ENCODE measurements around the gene SSU72.
A peak's percentile ranks its signal among the peaks of the same experiment; 100 is the strongest.

SSU72 gene

DNA sequence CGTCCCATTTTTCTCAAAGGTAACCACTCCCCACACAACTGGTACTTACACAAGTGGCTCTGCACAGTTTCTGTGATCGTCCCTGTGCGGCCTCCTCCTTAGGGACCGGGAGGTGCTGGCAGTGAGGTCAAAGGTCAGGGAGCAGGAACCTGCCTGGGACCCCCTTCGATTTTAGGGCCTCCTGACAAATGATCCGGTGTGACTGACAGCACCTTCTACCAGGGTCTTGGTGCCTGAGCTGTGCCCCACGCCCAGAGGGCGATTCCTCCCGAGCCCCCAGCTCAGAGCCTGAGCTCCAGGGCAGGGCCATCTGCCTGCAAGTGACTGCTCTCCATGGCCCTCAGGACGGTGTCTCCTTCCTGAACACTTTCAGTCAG is 22.4 kb downstream of the SSU72 start:
- H3K4me3 ChIP-seq (ENCODE audit: low read depth, low read length): no peak overlapping the region
- TF ChIP-seq, protein P1, sequence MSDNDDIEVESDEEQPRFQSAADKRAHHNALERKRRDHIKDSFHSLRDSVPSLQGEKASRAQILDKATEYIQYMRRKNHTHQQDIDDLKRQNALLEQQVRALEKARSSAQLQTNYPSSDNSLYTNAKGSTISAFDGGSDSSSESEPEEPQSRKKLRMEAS (IDR thresholded peaks at IDR 0.05; ENCODE audit: low read depth, low read length): no peak
- TF ChIP-seq POLR2A (IDR thresholded peaks at IDR 0.05; ENCODE audit: extremely low read depth, insufficient read length) (no peak), MYC (IDR thresholded peaks at IDR 0.05; ENCODE audit: low read depth, low read length) (no peak)
- no peak for DNase-seq (ENCODE audit: low read depth)

DNA sequence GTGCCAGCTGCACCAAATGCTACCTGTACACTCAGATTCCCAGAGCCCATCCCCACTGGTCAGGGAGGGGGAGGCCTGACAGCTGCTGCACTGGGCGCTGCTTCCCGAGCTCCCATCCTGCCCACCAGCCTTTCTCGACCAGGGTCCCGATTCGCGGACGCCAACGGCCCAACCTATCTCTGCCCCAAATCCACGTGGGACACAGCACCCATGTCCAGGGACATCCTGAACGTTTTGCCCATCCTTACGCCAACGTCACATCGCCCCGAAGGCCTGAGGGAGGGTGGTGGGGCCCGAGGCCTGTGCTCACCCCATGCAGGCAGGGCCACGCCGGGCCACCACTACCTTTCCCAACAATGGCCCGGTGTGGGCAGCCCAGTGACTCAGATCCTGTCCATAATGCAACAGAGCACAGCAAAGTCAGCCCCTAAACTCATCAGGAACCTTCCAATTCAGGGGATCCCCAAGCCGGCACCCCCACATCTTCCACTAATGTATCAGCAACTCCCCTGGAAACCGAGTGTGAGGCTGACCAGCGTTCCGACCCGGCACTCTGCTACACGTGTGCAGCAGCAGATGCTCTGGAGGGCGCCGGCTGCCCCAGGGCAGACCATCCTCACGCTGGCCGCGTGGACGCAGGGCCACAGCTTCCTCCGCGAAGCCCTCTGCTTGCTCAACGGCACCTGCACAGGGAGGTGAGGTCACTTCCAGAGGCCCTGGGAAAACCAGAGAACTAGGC is 23.0 kb downstream of the SSU72 start:
- no peak overlapping the region for H3K4me3 ChIP-seq (ENCODE audit: low read depth, low read length)
- TF ChIP-seq, protein P1 (IDR thresholded peaks at IDR 0.05; ENCODE audit: low read depth, low read length): no peak
- TF ChIP-seq POLR2A (IDR thresholded peaks at IDR 0.05; ENCODE audit: extremely low read depth, insufficient read length) (no peak), MYC (IDR thresholded peaks at IDR 0.05; ENCODE audit: low read depth, low read length) (no peak)
- TF ChIP-seq, protein P2, sequence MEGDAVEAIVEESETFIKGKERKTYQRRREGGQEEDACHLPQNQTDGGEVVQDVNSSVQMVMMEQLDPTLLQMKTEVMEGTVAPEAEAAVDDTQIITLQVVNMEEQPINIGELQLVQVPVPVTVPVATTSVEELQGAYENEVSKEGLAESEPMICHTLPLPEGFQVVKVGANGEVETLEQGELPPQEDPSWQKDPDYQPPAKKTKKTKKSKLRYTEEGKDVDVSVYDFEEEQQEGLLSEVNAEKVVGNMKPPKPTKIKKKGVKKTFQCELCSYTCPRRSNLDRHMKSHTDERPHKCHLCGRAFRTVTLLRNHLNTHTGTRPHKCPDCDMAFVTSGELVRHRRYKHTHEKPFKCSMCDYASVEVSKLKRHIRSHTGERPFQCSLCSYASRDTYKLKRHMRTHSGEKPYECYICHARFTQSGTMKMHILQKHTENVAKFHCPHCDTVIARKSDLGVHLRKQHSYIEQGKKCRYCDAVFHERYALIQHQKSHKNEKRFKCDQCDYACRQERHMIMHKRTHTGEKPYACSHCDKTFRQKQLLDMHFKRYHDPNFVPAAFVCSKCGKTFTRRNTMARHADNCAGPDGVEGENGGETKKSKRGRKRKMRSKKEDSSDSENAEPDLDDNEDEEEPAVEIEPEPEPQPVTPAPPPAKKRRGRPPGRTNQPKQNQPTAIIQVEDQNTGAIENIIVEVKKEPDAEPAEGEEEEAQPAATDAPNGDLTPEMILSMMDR (IDR thresholded peaks at IDR 0.05; ENCODE audit: low read depth, low read length): no peak
- no peak for DNase-seq (ENCODE audit: low read depth)

DNA sequence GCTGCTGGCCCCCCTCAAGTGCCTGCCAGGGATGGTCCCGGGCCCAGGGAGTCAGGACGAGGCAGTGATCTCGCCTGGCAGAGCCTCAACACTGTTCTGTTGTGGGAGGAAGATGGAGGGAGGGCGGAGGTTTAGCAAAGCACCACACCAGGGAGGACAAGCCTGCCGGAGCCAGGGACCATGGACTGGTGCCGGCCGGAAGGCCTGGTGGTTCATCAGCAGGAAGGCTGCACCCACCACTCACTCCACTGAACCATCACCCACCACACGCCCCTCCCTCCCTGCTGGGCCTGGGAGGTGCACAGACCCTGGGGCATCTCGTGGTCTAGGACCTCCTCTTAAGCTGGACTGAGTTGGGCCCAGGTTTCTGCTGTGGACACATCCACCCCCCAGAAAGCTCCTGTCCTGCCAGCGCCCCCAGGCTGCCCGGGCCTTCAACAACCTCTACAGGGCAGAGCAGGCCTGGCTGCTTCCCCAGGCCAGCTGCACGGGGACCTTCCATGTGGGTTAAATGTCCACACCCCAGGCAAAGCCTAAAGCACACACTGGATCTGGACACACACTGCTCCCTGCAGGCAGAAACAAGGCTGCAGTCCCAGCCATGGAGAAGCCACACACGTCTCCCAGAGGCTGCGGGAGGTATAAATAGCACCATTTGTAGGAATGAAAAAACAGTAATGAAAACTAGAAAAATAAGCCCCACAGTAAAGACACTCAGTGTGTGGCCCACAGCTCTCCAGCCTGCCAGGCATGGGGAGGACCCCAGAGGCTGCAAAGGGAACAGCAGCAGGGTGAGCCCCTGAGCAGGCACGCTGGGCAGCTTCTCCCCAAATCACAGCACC is 23.9 kb downstream of the SSU72 start:
- no peak for DNase-seq (ENCODE audit: low read depth)
- H3K4me3 ChIP-seq (ENCODE audit: low read depth, low read length): no peak overlapping the region
- TF ChIP-seq, protein P2 (IDR thresholded peaks at IDR 0.05; ENCODE audit: low read depth, low read length): peak; percentile 5
- TF ChIP-seq, protein P1 (IDR thresholded peaks at IDR 0.05; ENCODE audit: low read depth, low read length): no peak

DNA sequence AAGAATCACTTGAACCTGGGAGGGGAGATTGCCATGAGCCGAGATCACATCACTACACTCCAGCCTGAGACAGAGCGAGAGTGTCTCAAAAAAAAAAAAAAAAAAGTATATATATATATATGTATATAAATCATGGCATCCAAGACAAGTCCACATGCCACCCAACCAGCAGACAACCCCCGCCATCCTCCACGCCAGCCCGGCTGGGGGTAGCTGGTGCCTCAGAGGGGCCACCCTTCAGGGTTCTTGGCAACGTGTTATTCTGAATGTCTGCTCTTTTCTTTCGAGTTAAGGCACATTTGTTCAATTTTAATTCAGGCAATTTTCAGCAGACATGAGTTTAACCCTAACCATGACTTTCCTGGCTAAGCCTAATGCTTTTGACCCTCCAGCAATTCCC is 24.6 kb downstream of the SSU72 start:
- no peak overlapping the region for H3K4me3 ChIP-seq (ENCODE audit: low read depth, low read length)
- no peak for TF ChIP-seq POLR2A (IDR thresholded peaks at IDR 0.05; ENCODE audit: extremely low read depth, insufficient read length)
- TF ChIP-seq MYC (IDR thresholded peaks at IDR 0.05; ENCODE audit: low read depth, low read length): no peak
- TF ChIP-seq, protein P1 (IDR thresholded peaks at IDR 0.05; ENCODE audit: low read depth, low read length): no peak
- TF ChIP-seq, protein P2 (IDR thresholded peaks at IDR 0.05; ENCODE audit: low read depth, low read length): no peak
- no peak for DNase-seq (ENCODE audit: low read depth)

DNA sequence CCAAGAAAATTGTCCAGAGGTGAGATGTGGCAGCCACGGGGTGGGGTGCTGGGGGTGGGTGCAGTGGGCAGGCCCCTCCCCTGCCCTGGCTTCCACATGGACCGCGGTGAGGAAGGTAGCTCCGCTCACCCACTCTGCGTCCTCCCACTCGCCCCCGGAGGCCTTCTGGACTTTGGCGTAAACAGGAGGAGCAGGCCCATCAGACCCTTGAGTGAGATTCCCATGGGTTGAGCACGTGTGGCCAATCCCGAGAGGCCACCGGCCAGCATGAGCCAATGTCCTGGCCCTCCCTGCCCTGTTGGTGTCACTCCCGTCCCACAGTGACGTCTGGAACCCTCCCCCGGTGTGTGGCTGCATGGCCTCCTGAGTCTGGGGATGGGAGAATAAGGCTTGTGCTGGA is 26.1 kb downstream of the SSU72 start:
- DNase-seq (ENCODE audit: low read depth): no peak
- TF ChIP-seq MYC (IDR thresholded peaks at IDR 0.05; ENCODE audit: low read depth, low read length) (no peak), POLR2A (IDR thresholded peaks at IDR 0.05; ENCODE audit: extremely low read depth, insufficient read length) (no peak)
- TF ChIP-seq, protein P1 (IDR thresholded peaks at IDR 0.05; ENCODE audit: low read depth, low read length): no peak
- TF ChIP-seq, protein P2 (IDR thresholded peaks at IDR 0.05; ENCODE audit: low read depth, low read length): no peak
- H3K4me3 ChIP-seq (ENCODE audit: low read depth, low read length): no peak overlapping the region

DNA sequence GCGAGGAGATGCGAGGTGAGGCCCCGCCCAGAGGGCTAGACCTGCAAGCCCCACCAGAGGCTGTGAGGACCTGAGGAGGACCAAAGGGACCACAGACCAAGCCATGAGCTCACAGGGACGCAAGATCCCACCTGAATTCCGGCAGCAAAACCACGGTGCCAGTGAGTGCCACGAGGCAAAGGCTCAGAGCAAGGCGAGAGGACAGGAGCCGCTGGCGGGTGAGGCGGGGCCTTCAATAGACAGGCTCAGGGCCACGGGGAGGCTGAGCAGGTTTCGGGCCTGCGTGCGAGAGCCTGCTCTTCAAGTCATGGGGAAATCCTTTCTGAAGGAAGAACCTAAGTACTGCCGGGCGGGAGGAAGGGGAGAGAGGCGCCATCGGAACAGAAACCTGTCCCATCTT is 27.2 kb downstream of the SSU72 start:
- DNase-seq (ENCODE audit: low read depth): no peak
- H3K4me3 ChIP-seq (ENCODE audit: low read depth, low read length): no peak overlapping the region
- TF ChIP-seq MYC (IDR thresholded peaks at IDR 0.05; ENCODE audit: low read depth, low read length): no peak
- TF ChIP-seq, protein P1 (IDR thresholded peaks at IDR 0.05; ENCODE audit: low read depth, low read length): no peak
- TF ChIP-seq POLR2A (IDR thresholded peaks at IDR 0.05; ENCODE audit: extremely low read depth, insufficient read length): no peak
- TF ChIP-seq, protein P2 (IDR thresholded peaks at IDR 0.05; ENCODE audit: low read depth, low read length): no peak

All from NB4 (cell line).